Prostate gland (tissue), 2 donors: ENCODE measurements around the gene SERINC1.

Experiments
- CTCF ChIP-seq, 4 experiments: fragments of 200-600 bp in 2 of 4; fragments of 450-650 bp in 2 of 4; sonication (generic) in 2 of 4; IDR thresholded peaks; 1 replicate in 3 of 4; 2 replicates in 1 of 4; pipeline ENCODE4 v1.5.1; 2016 to 2019; ENCODE audit warnings: antibody characterized with exemption in 4 of 4, mild to moderate bottlenecking in 2 of 4, moderate library complexity in 2 of 4
- POLR2A ChIP-seq: fragments of 450-650 bp; IDR thresholded peaks from one replicate; pipeline ENCODE4 v1.6.1; 2016; ENCODE audit warnings: antibody characterized with exemption, mild to moderate bottlenecking
- POLR2AphosphoS5 ChIP-seq: sonication (generic); formaldehyde crosslinking; IDR thresholded peaks from one replicate; pipeline ENCODE4 v1.6.1; 2017; ENCODE audit warnings: antibody characterized with exemption

GRCh38 chr6:122428781-122429180 lies 42.8 kb downstream of the SERINC1 start:
- no peak for TF ChIP-seq CTCF (IDR thresholded peaks at IDR 0.05)
- no peak for TF ChIP-seq POLR2AphosphoS5
- no peak for TF ChIP-seq POLR2A
